ENCODE data around the gene KCNK6.

The KCNK6 gene

DNA sequence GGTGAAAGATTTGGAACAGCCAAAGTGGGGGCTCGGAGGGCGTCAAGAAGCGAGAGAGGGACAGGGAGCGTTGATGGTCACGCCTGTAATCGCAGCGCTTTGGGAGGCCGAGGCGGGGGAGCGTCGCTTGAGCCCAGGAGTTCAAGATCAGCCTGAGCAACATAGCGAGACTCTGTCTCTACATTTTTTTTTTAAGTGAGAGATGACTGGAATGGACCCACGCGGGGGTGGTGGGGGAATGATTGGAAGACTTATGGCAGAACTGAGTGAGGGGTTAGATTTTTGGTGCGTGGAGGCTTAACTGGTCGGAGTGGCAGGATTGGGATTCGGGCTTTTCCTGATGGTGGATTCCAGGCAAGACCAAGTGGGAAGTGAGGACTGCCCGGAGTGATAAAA lies 55.5 kb downstream of the KCNK6 start:
- TF ChIP-seq, protein P1, sequence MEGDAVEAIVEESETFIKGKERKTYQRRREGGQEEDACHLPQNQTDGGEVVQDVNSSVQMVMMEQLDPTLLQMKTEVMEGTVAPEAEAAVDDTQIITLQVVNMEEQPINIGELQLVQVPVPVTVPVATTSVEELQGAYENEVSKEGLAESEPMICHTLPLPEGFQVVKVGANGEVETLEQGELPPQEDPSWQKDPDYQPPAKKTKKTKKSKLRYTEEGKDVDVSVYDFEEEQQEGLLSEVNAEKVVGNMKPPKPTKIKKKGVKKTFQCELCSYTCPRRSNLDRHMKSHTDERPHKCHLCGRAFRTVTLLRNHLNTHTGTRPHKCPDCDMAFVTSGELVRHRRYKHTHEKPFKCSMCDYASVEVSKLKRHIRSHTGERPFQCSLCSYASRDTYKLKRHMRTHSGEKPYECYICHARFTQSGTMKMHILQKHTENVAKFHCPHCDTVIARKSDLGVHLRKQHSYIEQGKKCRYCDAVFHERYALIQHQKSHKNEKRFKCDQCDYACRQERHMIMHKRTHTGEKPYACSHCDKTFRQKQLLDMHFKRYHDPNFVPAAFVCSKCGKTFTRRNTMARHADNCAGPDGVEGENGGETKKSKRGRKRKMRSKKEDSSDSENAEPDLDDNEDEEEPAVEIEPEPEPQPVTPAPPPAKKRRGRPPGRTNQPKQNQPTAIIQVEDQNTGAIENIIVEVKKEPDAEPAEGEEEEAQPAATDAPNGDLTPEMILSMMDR (IDR thresholded peaks at IDR 0.05; ENCODE audit: low read depth, low read length) = no peak
- H3K27me3 ChIP-seq = no peaks in the 10 kb centered on the region
- no peaks in the 10 kb centered on the region; the same call in 1 of the 2 replicates for H3K4me1 ChIP-seq
- no peaks in the 10 kb centered on the region for H3K9me3 ChIP-seq
- DNase-seq = no peak
- peak overlapping the region; percentile 99 for H3K4me3 ChIP-seq (ENCODE audit: low read depth, low read length)
- peaks cover 28% of the 10 kb centered on the region for H3K36me3 ChIP-seq

DNA sequence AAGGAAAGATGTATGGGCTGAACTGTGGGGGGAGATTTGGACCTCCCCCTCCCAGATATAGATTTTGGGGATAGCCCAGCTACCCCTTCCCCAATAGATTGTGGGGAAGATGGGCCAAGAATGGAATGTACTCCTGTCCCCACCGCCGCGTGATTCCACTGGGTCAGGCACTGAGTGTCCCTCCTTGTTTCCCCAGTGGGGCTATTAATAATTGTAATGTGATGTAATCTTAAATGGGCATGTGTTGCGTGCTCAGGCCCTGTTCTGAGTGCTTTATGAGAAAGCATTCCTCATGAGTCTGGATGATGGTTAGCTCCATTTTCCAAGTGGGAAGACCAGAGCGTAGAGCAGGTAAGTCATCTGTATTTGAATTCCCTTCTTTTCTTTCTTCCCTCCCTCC lies 56.1 kb downstream of the KCNK6 start:
- DNase-seq = no peak
- peaks cover 31% of the 10 kb centered on the region for H3K36me3 ChIP-seq

DNA sequence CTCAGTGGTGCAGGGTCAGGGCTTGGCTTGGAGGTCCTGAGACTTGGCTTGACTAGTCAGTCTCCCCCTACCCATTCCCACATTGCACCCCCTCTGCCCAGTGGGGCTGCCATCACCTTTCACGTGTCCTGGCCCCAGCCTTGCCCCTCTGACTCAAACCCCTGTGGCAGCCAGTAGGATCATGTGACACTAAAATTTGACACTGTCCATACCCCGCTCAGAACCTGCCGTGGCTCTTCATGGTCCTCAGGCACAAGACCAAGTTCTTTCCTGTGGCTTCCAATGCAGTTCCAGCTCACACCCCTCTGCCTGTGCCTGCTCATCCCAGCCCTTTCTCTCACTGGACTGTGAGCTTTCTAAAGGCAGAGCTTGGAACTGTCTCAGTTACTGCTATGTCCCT lies 56.9 kb downstream of the KCNK6 start:
- no peaks in the 10 kb centered on the region; the same call in 1 of the 2 replicates for H3K4me1 ChIP-seq
- TF ChIP-seq, protein P1 (IDR thresholded peaks at IDR 0.05; ENCODE audit: low read depth, low read length) = no peak
- H3K36me3 ChIP-seq = peaks cover 39% of the 10 kb centered on the region
- no peaks in the 10 kb centered on the region for H3K27me3 ChIP-seq
- no peaks in the 10 kb centered on the region for H3K9me3 ChIP-seq
- H3K4me3 ChIP-seq (ENCODE audit: low read depth, low read length) = no peak overlapping the region
- no peak for DNase-seq

More for the DNA sequence above, 56.1 kb downstream of the KCNK6 start:
- Histone ChIP-seq H3K4me1 (no peaks in the 10 kb centered on the region; the same call in 1 of the 2 replicates), H3K9me3 (no peaks in the 10 kb centered on the region), H3K27me3 (no peaks in the 10 kb centered on the region), H3K4me3 (ENCODE audit: low read depth, low read length) (peak overlapping the region; percentile 99)
- TF ChIP-seq, protein P1 (IDR thresholded peaks at IDR 0.05; ENCODE audit: low read depth, low read length) = no peak

DNA sequence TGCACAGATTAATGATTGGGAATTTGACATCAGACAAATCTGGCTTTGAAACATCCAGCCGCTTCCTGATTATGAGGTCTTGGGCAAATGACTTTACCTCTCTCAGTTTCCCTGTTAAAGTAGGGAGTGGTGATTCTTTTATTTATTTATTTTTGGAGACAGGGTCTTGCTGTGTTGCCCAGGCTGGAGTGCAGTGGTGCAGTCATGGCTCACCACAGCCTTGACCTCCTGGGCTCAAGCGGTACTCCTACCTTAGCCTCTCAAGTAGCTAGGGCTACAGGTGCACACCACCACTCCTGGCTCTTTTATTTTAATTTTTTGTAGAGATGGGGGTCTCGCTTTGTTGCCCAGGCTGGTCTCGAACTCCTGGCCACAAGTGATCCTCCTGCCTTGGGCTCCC lies 57.4 kb downstream of the KCNK6 start:
- DNase-seq = no peak
- H3K27me3 ChIP-seq = no peaks in the 10 kb centered on the region
- peaks cover 44% of the 10 kb centered on the region for H3K36me3 ChIP-seq
- no peaks in the 10 kb centered on the region for H3K9me3 ChIP-seq
- TF ChIP-seq, protein P1 (IDR thresholded peaks at IDR 0.05; ENCODE audit: low read depth, low read length) = no peak
- H3K4me1 ChIP-seq = no peaks in the 10 kb centered on the region; the same call in 1 of the 2 replicates
- no peak overlapping the region for H3K4me3 ChIP-seq (ENCODE audit: low read depth, low read length)

DNA sequence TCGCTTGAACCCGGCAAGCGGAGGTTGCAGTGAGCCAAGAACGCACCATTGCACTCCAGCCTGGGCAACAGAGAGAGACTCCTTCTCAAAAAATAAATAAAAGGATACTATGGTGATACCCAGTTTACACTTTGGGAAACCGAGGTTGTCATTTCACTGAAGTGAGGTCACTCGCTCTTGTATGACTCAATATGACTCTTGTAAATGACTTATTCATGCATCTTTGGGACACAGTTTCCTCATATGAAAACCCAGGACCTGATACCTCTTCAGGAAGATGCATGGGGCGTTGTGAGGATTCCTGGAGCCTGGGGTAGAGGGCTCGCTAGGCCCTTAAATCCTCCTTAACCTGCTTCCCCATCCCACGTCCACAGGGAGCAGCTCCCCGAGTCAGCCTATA lies 59.2 kb downstream of the KCNK6 start:
- TF ChIP-seq, protein P1 (IDR thresholded peaks at IDR 0.05; ENCODE audit: low read depth, low read length) = no peak
- Histone ChIP-seq H3K4me1 (no peaks in the 10 kb centered on the region; the same call in 1 of the 2 replicates), H3K4me3 (ENCODE audit: low read depth, low read length) (no peak overlapping the region), H3K36me3 (peaks cover 49% of the 10 kb centered on the region), H3K9me3 (no peaks in the 10 kb centered on the region), H3K27me3 (no peaks in the 10 kb centered on the region)
- no peak for DNase-seq

DNA sequence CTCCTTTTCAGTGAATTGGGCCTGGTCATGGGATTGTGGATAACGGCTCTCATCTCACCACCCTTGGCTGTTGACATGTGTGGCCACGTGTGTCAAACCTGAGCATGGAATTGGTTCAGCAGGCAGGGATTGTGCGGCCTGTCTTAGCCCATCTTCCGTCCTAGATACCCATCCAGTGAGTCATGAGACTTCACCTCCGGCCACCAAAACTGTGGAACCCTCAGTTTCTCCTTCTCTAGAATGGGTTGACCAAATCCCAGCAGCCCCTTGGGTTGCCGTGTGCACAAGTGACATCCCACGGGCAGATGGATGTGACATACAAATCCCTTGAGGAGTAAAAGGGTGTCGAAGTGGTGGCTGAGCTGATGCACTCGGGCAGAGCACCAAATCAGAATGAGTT lies 61.5 kb downstream of the KCNK6 start:
- peaks cover 46% of the 10 kb centered on the region for H3K36me3 ChIP-seq
- no peaks in the 10 kb centered on the region for H3K27me3 ChIP-seq

More for the DNA sequence above, 61.5 kb downstream of the KCNK6 start:
- no peaks in the 10 kb centered on the region for H3K9me3 ChIP-seq
- TF ChIP-seq, protein P1 (IDR thresholded peaks at IDR 0.05; ENCODE audit: low read depth, low read length) = no peak
- H3K4me3 ChIP-seq (ENCODE audit: low read depth, low read length) = no peak overlapping the region
- H3K4me1 ChIP-seq = no peaks in the 10 kb centered on the region
- no peak for DNase-seq
